Thyroid gland (tissue), 4 donors: ENCODE data around the gene LRIT2.

Source experiments
- CTCF ChIP-seq, 6 experiments: fragments of 200-600 bp in 3 of 6; fragments of 450-650 bp in 3 of 6; sonication (generic) in 3 of 6; IDR thresholded peaks; one replicate each; pipeline ENCODE4 v1.5.1; 2016 to 2019; ENCODE audit warnings: antibody characterized with exemption in 6 of 6, mild to moderate bottlenecking in 2 of 6, inconsistent platforms in 1 of 6, moderate library complexity in 1 of 6
- POLR2A ChIP-seq, 2 donors: fragments of 450-650 bp; IDR thresholded peaks; one replicate each; pipeline ENCODE4 v1.6.1; 2017; ENCODE audit warnings: antibody characterized with exemption in 2 of 2, mild to moderate bottlenecking in 2 of 2, moderate library complexity in 1 of 2

- TF ChIP-seq CTCF (IDR thresholded peaks at IDR 0.05) (no peak), POLR2A (IDR thresholded peaks at IDR 0.05) (no peak)
Measured at GRCh38 chr10:84185526-84186175, 39.7 kb downstream of the LRIT2 start.
